ENCODE results near the gene PLXDC1. TPM values are rescaled to one million over a fixed set of nuclear protein-coding genes. Genes with fewer than 3 reads are reported as not detected.

PLXDC1 gene
- total and polyA plus RNA-seq, 2 of the 8 experiments (the other 6 are each of a cell fraction or from before 2014, with no cell fraction given) = 4.1 to 14.6 TPM

- Histone ChIP-seq H3K79me2 (ENCODE audit: control insufficient read depth in 1 of 2, insufficient read depth in 2 of 2, low read length in 2 of 2) (no peaks in the 10 kb centered on the region), H3K27me3 (replicated peaks in 1 of 4; ENCODE audit: control insufficient read depth in 3 of 4, extremely low read depth in 1 of 4, insufficient read depth in 3 of 4, low read length in 3 of 4) (no peaks in the 10 kb centered on the region), H3K18ac (ENCODE audit: extremely low read depth, low read length) (no peak overlapping the region), H3K4ac (replicated peaks; ENCODE audit: insufficient read length, low read depth, low read length) (no peak overlapping the region), H3K23me2 (ENCODE audit: low read depth, low read length) (no peaks in the 10 kb centered on the region), H4K20me1 (replicated peaks in 1 of 2; ENCODE audit: control insufficient read depth in 1 of 2, insufficient read depth in 2 of 2, low read length in 2 of 2) (peaks cover 0 to 7% of the 10 kb centered on the region in 2 experiments), H3K36me3 (ENCODE audit: control insufficient read depth in 2 of 4, insufficient read depth in 4 of 4, low read length in 3 of 4) (peaks cover 8 to 27% (median 11%) of the 10 kb centered on the region in 4 experiments), H3K23ac (ENCODE audit: insufficient read length) (no peak overlapping the region), H2BK120ac (replicated peaks; ENCODE audit: low read depth, low read length) (no peak overlapping the region), H2BK20ac (ENCODE audit: low read length) (no peak overlapping the region), H4K5ac (ENCODE audit: insufficient read length, low read depth, low read length) (no peak overlapping the region), H2AFZ (ENCODE audit: low read length) (no peak overlapping the region), H3K4me2 (ENCODE audit: insufficient read depth in 1 of 2, low read depth in 2 of 2, low read length in 2 of 2) (no peak overlapping the region), H3K79me1 (ENCODE audit: low read depth, low read length) (no peaks in the 10 kb centered on the region; the same call in 1 of the 2 replicates), H4K8ac (ENCODE audit: extremely low read depth, insufficient read depth, low read length) (no peak overlapping the region), H2BK15ac (ENCODE audit: low read length) (no peak overlapping the region), H3K56ac (replicated peaks; ENCODE audit: insufficient read length, low read depth, low read length) (no peak overlapping the region), H3K9ac (replicated peaks in 1 of 4; ENCODE audit: extremely low read depth in 1 of 4, low read depth in 3 of 4, low read length in 3 of 4) (no peak overlapping the region), H3K14ac (ENCODE audit: insufficient read length) (no peak overlapping the region), H2BK12ac (ENCODE audit: low read depth, low read length) (no peak overlapping the region), H2BK5ac (ENCODE audit: low read depth, low read length) (no peak overlapping the region), H4K91ac (replicated peaks; ENCODE audit: insufficient read length, low read length) (no peak overlapping the region), H3K27ac (ENCODE audit: low read depth, low read length) (no peak overlapping the region), H2AK5ac (ENCODE audit: low read depth, low read length) (no peak overlapping the region), H3K4me1 (replicated peaks in 1 of 4; ENCODE audit: control insufficient read depth in 3 of 4, insufficient read depth in 4 of 4, low read length in 3 of 4) (peaks cover 0 to 13% (median 10%) of the 10 kb centered on the region in 4 experiments; a peak in 6 of 7 replicates), H3K9me3 (ENCODE audit: insufficient read depth in 2 of 2, low read depth in 1 of 2, low read length in 1 of 2) (no peaks in the 10 kb centered on the region), H3K4me3 (ENCODE audit: extremely low read depth in 1 of 4, insufficient read depth in 2 of 4, low read depth in 3 of 4, low read length in 4 of 4) (no peak overlapping the region)
- FAIRE-seq (no peak), DNase-seq (ENCODE audit: low read depth in 1 of 2, low spot score in 2 of 2) (no peak)
- CTCF ChIA-PET (ENCODE audit: partially characterized antibody) = interaction anchor here (0.9 to 7.8 kb wide), 5 partner anchors 16 to 195 kb away, joined by 4 to 151 read pairs (median 5); partner anchors contain the start of genes ARL5C and PLXDC1
- POLR2A ChIA-PET (ENCODE audit: partially characterized antibody) = interaction anchor here (1.1 to 2.6 kb wide), 4 partner anchors 13 to 24 kb away, joined by 3 to 14 read pairs (median 5); partner anchors contain the start of genes ARL5C and RPL19
- 81% methylated on average over 4 of the region's 4 CpGs; no CpG with 5 or more reads in 1 of the 2 experiments for WGBS, 2 experiments (ENCODE audit: extremely low coverage in 1 of 2, insufficient coverage in 1 of 2, insufficient read length in 1 of 2, insufficient replicate concordance in 2 of 2, low coverage in 1 of 2, low lambda C conversion rate in 2 of 2, missing lambda C conversion rate in 1 of 2)
- no peak for TF ChIP-seq BRCA1 (IDR thresholded peaks at IDR 0.05; ENCODE audit: low read depth, low read length)
- TF ChIP-seq SP2 (IDR thresholded peaks at IDR 0.05; ENCODE audit: low read length) = no peak
- no peak for TF ChIP-seq SIX5 (IDR thresholded peaks at IDR 0.05; ENCODE audit: low read depth, low read length)
- no peak for TF ChIP-seq SIN3A (conservative IDR thresholded peaks at IDR 0.05 in 1 of 2, IDR thresholded peaks at IDR 0.05 in 1 of 2; ENCODE audit: low read depth in 1 of 2, low read length in 2 of 2)
- no peak for TF ChIP-seq NRF1 (IDR thresholded peaks at IDR 0.05; ENCODE audit: low read depth, low read length)
- no peak for TF ChIP-seq TCF12 (IDR thresholded peaks at IDR 0.05; ENCODE audit: low read depth, low read length)
- no peak for TF ChIP-seq KDM1A (IDR thresholded peaks at IDR 0.05; ENCODE audit: borderline replicate concordance, low read length)
- TF ChIP-seq ATF2 (IDR thresholded peaks at IDR 0.05; ENCODE audit: low read length) = no peak
- no peak for TF ChIP-seq POLR2AphosphoS5 (IDR thresholded peaks at IDR 0.05; ENCODE audit: low read depth, low read length)
- no peak for TF ChIP-seq RBBP5 (IDR thresholded peaks at IDR 0.05; ENCODE audit: borderline replicate concordance, low read depth, low read length)
- TF ChIP-seq RFX5 (IDR thresholded peaks at IDR 0.05; ENCODE audit: borderline replicate concordance, low read depth, low read length) = no peak
- no peak for TF ChIP-seq E2F6 (IDR thresholded peaks at IDR 0.05)
These were observed 27.1 kb upstream of the PLXDC1 start for GRCh38 chr17:39178536-39178935.

All from H1 (cell line).